ENCODE data around the gene NFKBIB. TPM values are rescaled to one million over a fixed set of nuclear protein-coding genes. Genes with fewer than 3 reads are reported as not detected.

The NFKBIB gene
- total RNA-seq, 1 donor from 2014 or later: 18.8 TPM

DNA sequence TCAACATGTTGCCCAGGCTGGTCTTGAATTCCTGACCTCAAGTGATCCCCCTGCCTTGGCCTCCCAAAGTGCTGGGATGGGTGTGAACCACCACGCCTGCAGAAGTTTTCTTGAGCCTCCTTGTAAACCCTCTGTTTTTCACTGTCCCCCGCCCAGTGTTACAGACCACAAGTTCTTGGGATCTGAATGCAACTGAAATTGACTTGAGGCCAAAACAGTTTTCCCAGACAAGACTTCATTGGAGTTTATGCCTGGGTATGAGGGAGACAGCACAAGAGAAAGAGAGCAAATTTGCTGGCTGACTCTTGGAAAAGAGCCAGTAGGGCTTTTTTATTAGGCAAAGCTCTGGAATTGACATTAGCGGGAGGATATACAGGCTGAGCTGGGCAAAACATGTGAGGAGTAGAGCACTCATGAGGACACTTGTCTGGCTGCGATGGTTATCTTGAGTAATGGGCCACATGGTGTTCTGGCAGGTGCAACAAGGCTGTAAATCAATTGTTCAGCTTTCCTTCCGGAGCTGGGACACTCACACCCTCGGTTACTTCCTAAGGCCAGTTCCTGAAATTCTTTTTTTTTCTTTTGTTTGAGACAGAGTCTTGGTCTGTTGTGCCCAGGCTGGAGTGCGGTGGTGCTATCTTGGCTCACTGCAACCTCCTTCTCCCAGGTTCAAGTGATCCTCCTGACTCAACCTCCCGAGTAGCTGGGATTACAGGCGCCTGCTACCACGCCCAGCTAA lies 37.3 kb upstream of the NFKBIB start:
- no peak for DNase-seq (ENCODE audit: low spot score, unreplicated experiment)
- H3K9me3 Mint-ChIP-seq (ENCODE audit: low read depth): no peaks in the 10 kb centered on the region
- TF ChIP-seq, protein P1, sequence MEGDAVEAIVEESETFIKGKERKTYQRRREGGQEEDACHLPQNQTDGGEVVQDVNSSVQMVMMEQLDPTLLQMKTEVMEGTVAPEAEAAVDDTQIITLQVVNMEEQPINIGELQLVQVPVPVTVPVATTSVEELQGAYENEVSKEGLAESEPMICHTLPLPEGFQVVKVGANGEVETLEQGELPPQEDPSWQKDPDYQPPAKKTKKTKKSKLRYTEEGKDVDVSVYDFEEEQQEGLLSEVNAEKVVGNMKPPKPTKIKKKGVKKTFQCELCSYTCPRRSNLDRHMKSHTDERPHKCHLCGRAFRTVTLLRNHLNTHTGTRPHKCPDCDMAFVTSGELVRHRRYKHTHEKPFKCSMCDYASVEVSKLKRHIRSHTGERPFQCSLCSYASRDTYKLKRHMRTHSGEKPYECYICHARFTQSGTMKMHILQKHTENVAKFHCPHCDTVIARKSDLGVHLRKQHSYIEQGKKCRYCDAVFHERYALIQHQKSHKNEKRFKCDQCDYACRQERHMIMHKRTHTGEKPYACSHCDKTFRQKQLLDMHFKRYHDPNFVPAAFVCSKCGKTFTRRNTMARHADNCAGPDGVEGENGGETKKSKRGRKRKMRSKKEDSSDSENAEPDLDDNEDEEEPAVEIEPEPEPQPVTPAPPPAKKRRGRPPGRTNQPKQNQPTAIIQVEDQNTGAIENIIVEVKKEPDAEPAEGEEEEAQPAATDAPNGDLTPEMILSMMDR (IDR thresholded peaks at IDR 0.05; ENCODE audit: unreplicated experiment): no peak
- H3K27me3 Mint-ChIP-seq: no peaks in the 10 kb centered on the region
- H3K36me3 Mint-ChIP-seq (ENCODE audit: insufficient read depth): no peaks in the 10 kb centered on the region
- no peak overlapping the region for H3K4me3 Mint-ChIP-seq (ENCODE audit: low read depth)
- H3K27ac Mint-ChIP-seq: peak overlapping the region; percentile 31
- H3K4me1 Mint-ChIP-seq (ENCODE audit: low read depth): peaks cover 13% of the 10 kb centered on the region

DNA sequence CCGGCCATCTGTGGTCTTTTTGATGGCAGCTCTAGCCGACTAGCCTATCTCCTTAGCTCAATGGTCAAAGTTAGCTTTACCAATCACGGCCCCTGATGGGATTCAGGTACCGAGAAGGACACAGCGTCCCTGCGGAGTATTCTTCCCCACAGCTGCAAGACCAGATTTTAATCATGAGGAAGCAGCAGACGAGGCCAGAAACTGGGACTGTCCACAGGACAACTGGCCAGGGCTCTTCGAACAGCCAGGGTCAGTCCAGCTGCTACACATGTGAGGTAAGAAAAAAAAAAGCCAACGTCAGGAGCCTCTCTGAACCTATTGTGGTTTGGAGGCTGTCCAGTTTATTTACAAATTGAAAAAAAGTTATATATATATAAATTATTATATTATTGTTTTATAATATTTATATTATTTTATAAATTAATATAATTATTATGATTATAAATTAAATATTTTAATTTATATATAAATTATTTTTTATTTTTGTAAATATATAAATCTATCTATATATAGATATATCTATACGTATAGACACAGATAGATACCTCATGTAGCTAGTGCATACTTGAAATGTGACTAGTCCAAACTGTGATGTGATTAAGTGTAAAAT lies 32.5 kb upstream of the NFKBIB start:
- Mint-ChIP-seq H3K27me3 (no peaks in the 10 kb centered on the region), H3K9me3 (ENCODE audit: low read depth) (no peaks in the 10 kb centered on the region), H3K4me1 (ENCODE audit: low read depth) (peaks cover 11% of the 10 kb centered on the region), H3K27ac (no peak overlapping the region), H3K4me3 (ENCODE audit: low read depth) (no peak overlapping the region), H3K36me3 (ENCODE audit: insufficient read depth) (no peaks in the 10 kb centered on the region)
- no peak for DNase-seq (ENCODE audit: low spot score, unreplicated experiment)
- TF ChIP-seq, protein P1 (IDR thresholded peaks at IDR 0.05; ENCODE audit: unreplicated experiment): no peak

DNA sequence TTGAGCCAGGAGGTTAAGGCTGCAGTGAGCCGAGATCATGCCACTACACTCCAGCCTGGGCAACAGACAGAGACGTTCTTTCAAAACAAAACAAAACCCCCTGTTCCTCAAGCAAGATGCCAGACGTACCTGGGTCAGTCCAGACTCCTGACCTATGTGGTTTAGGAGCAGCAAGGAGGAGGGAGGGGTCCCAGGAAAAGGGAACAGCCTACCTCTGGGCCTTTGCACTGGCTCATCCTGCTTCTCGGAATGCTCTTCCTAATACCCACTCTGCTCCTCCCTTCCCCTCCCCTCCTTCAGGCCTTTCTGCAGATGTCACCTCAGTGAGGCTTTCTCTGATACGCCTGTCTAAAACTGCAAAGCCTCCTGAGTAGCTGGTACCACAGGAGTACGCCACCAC lies 31.2 kb upstream of the NFKBIB start:
- Mint-ChIP-seq H3K27ac (no peak overlapping the region), H3K36me3 (ENCODE audit: insufficient read depth) (no peaks in the 10 kb centered on the region), H3K4me3 (ENCODE audit: low read depth) (no peak overlapping the region), H3K9me3 (ENCODE audit: low read depth) (no peaks in the 10 kb centered on the region), H3K4me1 (ENCODE audit: low read depth) (peaks cover 5% of the 10 kb centered on the region), H3K27me3 (no peaks in the 10 kb centered on the region)
- TF ChIP-seq, protein P1 (IDR thresholded peaks at IDR 0.05; ENCODE audit: unreplicated experiment): no peak
- no peak for DNase-seq (ENCODE audit: low spot score, unreplicated experiment)

DNA sequence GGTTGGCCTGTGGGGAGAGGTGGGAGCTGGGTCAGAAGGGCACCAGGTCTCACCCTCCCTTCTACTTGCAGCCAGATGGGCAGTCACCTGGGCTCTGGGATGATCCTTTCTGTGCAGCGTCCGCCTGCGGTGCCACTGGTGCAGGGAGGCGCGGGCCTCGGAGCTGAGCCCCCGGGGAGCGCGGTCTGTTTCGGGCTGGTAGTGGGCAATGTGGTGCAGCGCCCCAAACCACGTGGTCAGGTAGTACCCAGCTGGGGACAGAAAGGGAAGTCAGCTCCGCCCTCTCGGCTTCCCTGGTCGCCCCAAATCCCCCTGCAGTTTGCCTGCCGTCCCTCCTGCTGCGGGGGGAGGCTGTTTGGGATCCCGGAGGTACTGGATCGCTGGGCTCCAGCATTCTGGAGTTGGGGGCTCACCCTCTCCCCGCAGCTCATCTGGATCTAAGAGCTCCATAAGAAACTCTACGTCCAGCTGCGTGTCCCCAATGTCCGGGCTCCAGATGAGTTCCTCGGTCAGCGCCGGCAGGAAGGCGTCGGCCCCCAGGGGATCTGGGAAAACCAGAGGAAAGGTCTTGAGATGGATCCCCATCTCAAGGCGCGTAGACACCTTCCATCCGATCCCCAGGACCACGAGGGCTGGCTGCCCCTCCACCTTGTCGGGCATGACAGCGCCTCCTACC lies 30.5 kb upstream of the NFKBIB start:
- TF ChIP-seq, protein P1 (IDR thresholded peaks at IDR 0.05; ENCODE audit: unreplicated experiment): no peak
- DNase-seq (ENCODE audit: low spot score, unreplicated experiment): no peak
- peak overlapping the region; percentile 41 for H3K27ac Mint-ChIP-seq
- no peaks in the 10 kb centered on the region for H3K27me3 Mint-ChIP-seq
- H3K4me3 Mint-ChIP-seq (ENCODE audit: low read depth): peak overlapping the region; percentile 66
- H3K4me1 Mint-ChIP-seq (ENCODE audit: low read depth): peaks cover 5% of the 10 kb centered on the region
- H3K9me3 Mint-ChIP-seq (ENCODE audit: low read depth): no peaks in the 10 kb centered on the region
- no peaks in the 10 kb centered on the region for H3K36me3 Mint-ChIP-seq (ENCODE audit: insufficient read depth)

DNA sequence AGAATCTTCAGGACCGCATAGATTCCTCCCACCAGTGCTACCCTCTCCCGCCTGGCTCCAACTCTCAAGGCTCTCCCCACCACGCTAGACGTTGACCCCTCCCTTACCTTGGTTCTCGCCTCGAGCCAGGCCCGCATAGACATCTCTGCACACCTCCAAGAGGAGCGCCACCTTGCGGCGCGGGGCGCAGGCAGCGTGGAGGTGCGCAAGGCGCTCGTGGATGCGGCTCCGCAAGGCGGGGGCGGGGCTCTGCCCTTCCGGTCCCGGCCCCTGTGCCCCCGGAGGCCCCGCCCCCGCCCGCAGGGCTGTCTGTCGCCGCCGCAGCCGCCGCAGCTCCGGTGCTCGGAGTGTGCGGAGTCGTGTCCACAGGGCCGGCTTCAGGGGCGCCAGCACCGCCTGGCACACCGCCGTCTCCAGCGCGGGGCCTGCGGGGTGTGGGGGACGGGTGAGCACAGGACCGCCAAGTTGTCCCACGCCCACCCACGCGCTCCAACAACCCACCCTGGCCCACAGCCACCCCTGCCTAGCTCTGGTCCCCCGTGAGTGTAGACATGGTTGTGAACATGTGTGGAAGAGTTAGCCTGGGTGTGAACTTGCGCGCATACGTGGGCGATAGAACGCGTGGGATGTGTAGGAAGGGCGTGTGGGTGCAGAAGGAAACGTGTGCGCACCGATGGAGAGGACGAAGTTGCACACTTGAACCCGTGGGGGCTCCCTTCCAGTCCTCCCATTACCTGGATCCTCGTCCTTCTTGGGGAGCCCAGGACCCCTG lies 29.7 kb upstream of the NFKBIB start:
- Mint-ChIP-seq H3K9me3 (ENCODE audit: low read depth) (no peaks in the 10 kb centered on the region), H3K27ac (peak overlapping the region; percentile 41), H3K36me3 (ENCODE audit: insufficient read depth) (no peaks in the 10 kb centered on the region), H3K27me3 (no peaks in the 10 kb centered on the region), H3K4me3 (ENCODE audit: low read depth) (peak overlapping the region; percentile 66), H3K4me1 (ENCODE audit: low read depth) (peaks cover 5% of the 10 kb centered on the region)
- TF ChIP-seq, protein P1 (IDR thresholded peaks at IDR 0.05; ENCODE audit: unreplicated experiment): peak; percentile 79
- DNase-seq (ENCODE audit: low spot score, unreplicated experiment): peak; percentile 76
